AG04449 (cell line): ENCODE results near the gene SH3PXD2A.

Source experiments
- CTCF ChIA-PET: fragments of 350-600 bp; formaldehyde crosslinking; extraction: SDS; loops from one replicate; lab custom pipeline; 2021; ENCODE audit warnings: antibody characterized with exemption; lab: Yijun Ruan, JAX
- POLR2A ChIA-PET: fragments of 400-600, 350-600 bp; formaldehyde crosslinking; extraction: SDS; loops from one replicate; lab custom pipeline; 2020; ENCODE audit warnings: antibody characterized with exemption, inconsistent platforms; lab: Yijun Ruan, JAX
- DNase-seq: peaks from one replicate; pipeline ENCODE4 v3.0.0-alpha.2; 2010; ENCODE audit warnings: low read depth, low spot score
- H3K4me3 ChIP-seq: 2 replicates; pipeline ENCODE4 v1.5.1; 2011; ENCODE audit warnings: low read depth, mild to moderate bottlenecking, control low read depth, low read length
- TF ChIP-seq, protein P1 (sequence below): IDR thresholded peaks from one replicate; pipeline ENCODE4 v1.5.1; 2011; ENCODE audit warnings: mild to moderate bottlenecking, moderate library complexity, low read length, control low read depth, inconsistent platforms; ENCODE audit not compliant: insufficient read depth; ENCODE audit errors: missing control alignments

The SH3PXD2A gene

DNA sequence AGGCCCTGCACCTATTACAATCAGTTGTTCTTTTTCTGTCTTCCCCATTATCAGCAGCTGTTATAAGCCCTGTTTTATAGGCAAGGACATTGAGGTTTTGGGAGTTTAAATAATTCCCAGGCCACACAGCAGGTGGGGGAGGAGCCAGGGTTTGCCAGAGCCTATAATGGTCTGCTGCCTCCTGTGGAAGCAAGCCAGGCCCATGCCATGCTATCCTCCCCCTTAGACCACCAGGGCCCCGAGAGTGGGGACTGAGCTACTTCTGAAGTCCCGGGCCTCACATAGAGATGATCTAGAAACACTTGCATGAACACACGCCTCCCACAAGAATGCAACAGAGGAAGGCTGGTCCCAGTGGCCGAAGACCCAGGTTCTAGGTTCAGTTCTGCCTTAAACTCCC, 141.7 kb downstream of the SH3PXD2A start:
- ChIA-PET POLR2A (interaction anchor here (0.6 kb wide), 1 partner anchor 161 kb away, joined by 3 read pairs; no protein-coding TSS in a partner anchor), CTCF (interaction anchor here (0.7 to 21.6 kb wide), 30 partner anchors 10 to 408 kb away, joined by 3 to 552 read pairs (median 6); partner anchors contain the start of genes SFR1 and SH3PXD2A)
- no peak overlapping the region for H3K4me3 ChIP-seq
- TF ChIP-seq, protein P1, sequence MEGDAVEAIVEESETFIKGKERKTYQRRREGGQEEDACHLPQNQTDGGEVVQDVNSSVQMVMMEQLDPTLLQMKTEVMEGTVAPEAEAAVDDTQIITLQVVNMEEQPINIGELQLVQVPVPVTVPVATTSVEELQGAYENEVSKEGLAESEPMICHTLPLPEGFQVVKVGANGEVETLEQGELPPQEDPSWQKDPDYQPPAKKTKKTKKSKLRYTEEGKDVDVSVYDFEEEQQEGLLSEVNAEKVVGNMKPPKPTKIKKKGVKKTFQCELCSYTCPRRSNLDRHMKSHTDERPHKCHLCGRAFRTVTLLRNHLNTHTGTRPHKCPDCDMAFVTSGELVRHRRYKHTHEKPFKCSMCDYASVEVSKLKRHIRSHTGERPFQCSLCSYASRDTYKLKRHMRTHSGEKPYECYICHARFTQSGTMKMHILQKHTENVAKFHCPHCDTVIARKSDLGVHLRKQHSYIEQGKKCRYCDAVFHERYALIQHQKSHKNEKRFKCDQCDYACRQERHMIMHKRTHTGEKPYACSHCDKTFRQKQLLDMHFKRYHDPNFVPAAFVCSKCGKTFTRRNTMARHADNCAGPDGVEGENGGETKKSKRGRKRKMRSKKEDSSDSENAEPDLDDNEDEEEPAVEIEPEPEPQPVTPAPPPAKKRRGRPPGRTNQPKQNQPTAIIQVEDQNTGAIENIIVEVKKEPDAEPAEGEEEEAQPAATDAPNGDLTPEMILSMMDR = no peak
- DNase-seq = no peak

DNA sequence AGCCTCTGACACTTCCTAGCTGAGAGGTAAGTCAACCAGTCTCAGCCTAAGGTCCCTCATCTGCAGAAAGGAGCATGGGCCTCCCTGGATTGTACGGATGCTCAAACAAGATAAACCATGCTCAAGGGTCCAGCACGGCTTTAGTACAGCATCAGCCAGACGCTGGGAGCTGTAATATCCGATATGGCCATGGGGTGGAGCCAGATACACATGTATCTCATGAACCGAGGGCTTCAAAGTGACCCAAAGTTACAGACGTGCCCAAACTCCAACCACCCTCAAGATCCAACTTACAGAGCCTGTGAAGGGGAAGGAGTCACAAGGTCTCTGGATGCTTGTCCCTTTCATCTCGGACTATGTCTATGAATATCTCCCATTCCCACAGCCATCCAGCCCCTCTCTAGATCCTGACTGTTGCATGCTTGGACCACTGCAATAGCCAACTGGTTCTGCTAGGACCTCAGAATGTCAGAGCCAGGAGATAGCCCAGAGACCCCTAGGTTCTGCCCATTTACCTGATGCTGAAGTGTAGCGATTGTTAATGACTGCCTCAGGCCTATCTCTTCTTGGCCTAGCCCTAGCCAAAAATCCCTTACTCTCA, 142.4 kb downstream of the SH3PXD2A start:
- no peak for DNase-seq
- TF ChIP-seq, protein P1 = peak; percentile 79
- no peak overlapping the region for H3K4me3 ChIP-seq
- ChIA-PET CTCF (interaction anchor here (0.7 to 21.6 kb wide), 40 partner anchors 9 to 561 kb away, joined by 3 to 552 read pairs (median 6); partner anchors contain the start of genes SFR1 and SH3PXD2A), POLR2A (no interaction called here)

DNA sequence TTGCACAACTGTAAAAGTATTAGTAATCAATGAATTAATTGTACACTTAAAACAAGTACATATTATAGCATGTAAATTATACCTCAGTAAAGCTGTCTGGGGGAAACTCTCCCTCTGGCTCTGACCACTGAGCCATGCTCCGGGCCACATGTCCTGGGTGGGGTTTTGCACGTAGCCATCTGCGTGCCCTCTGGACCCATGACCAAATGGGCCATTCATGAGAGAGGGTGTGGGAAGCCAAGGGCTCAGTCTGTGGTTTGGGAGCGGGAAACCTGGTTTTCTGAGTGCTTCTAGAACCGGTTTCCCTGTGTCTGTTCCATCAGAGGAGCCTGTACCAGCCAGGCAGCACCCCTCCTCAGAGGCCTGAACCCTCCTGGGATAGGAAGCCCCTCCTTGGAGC, 143.2 kb downstream of the SH3PXD2A start:
- no peak overlapping the region for H3K4me3 ChIP-seq
- DNase-seq = no peak
- POLR2A ChIA-PET = no interaction called here
- TF ChIP-seq, protein P1 = no peak
- CTCF ChIA-PET = interaction anchor here (0.7 to 21.6 kb wide), 30 partner anchors 8 to 410 kb away, joined by 3 to 552 read pairs (median 6); partner anchors contain the start of genes SFR1 and SH3PXD2A

DNA sequence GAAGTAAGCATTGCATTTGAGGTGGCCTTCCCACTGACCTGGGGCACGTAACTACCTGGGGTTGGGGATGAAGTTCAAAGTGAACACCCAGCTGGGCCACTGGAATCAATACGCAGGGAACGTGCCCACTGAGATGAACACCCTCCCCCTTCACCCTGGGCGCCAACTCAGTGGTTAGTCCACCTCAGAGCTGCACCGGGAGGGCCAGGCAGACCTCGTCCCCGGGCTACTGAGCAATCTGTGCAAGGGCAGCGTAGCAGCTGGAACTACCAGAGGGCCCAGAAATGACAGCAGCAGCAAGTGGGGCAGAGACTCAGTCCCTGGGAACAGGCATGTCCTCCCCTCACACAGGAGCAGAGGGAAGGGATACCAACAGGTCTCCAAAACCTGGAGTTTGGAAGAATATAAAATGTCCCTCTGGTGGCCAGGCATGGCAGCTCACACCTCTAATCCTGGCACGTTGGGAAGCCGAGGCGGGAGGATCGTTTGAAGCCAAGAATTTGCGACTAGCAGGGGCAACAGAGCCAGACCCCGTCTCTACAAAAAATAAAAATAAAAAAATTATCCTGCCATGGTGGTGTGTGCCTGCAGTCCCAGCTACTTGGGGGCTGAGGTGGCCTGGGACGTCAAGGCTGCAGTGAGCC, 143.9 kb downstream of the SH3PXD2A start:
- DNase-seq = no peak
- ChIA-PET POLR2A (no interaction called here), CTCF (interaction anchor here (0.6 to 21.6 kb wide), 24 partner anchors 8 to 304 kb away, joined by 3 to 552 read pairs (median 8); partner anchors contain the start of gene SH3PXD2A)
- no peak overlapping the region for H3K4me3 ChIP-seq
- TF ChIP-seq, protein P1 = no peak

DNA sequence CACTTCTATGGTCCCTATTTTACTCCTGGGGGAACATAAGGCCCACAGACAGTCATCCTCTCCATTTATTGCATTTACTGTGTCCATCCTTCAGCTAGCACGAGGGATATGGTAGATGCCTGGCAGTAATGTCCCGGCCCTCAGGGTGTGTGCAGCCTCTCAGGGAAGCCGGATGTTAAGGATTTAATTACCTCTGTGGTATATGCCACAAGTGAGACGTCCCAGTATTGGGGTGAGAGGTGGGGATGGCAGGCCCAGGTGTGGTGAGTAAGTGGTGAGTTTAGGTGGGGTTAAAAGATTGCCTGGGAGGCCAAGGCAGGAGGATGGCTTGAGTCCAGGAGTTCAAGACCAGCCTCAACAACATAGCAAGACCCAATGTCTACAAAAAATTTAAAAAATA, 144.9 kb downstream of the SH3PXD2A start:
- no peak for DNase-seq
- ChIA-PET POLR2A (no interaction called here), CTCF (interaction anchor here (1.1 to 21.6 kb wide), 13 partner anchors 13 to 296 kb away, joined by 3 to 552 read pairs (median 28); partner anchors contain the start of gene SH3PXD2A)
- TF ChIP-seq, protein P1 = no peak
- H3K4me3 ChIP-seq = no peak overlapping the region

DNA sequence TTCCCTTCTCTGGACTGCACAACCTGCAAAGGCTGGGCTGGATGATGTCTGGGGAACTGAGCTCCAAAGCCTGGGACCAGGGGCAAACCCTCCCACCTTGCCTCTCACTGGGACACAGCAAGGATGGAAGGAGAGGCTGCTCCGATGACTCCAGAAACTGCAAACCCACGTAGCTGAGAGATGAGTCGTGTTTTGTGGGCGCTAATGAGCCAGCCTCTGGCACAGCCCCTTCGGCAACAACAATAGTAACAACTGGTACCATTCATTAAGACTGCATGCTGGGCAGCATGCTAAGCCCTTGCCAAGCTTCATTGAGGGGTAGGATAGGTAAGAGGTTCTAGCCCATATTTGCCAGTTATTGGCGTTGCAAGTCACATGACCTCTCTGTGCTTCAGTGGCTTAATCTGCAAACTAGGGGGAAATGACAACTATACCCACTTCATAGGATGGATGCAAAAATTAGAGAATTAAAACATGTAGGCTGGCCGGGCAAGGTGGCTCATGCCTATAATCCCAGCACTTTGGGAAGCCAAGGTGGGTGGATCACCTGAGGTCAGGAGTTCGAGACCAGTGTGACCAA, 145.9 kb downstream of the SH3PXD2A start:
- CTCF ChIA-PET = interaction anchor here (0.7 to 21.6 kb wide), 11 partner anchors 13 to 186 kb away, joined by 3 to 552 read pairs (median 9); partner anchors contain the start of gene SH3PXD2A
- POLR2A ChIA-PET = no interaction called here
- H3K4me3 ChIP-seq = no peak overlapping the region
- DNase-seq = no peak
- TF ChIP-seq, protein P1 = no peak
